HCT116 (cell line): ENCODE results near the gene RRP12. TPM values are rescaled to one million over a fixed set of nuclear protein-coding genes. Genes with fewer than 3 reads are reported as not detected.

Experiments
- ATAC-seq: fragments of 200-7000 bp; cut with Tn5 transposase; 2 replicates; pipeline ENCODE4 v1.9.1; 2020; ENCODE audit warnings: mild to moderate bottlenecking, moderate library complexity
- BruUV-seq: library from RNA; stranded (reverse); fragments of 400-500 nt; replicated peaks from 2 replicates; lab custom pipeline; 2021; lab: Mats Ljungman, UMichigan
- CTCF ChIA-PET: fragments of 300-600 bp; sonication (Branson Sonifier 250); formaldehyde crosslinking; loops from one replicate; lab custom pipeline; 2021; ENCODE audit warnings: antibody characterized with exemption; lab: Charles Lee
- POLR2A ChIA-PET: fragments of 300-600, 350-600 bp; sonication (Branson Sonifier 250); formaldehyde crosslinking; loops from one replicate; lab custom pipeline; 2021; ENCODE audit warnings: antibody characterized with exemption; lab: Charles Lee
- RAD21 ChIA-PET, 2 experiments: fragments of 300-600 bp; sonication (Branson Sonifier 250); formaldehyde crosslinking; loops; one replicate each; lab custom pipeline; 2023; ENCODE audit warnings: low total read pairs in 2 of 2; ENCODE audit not compliant: uncharacterized antibody in 2 of 2, unreplicated experiment in 2 of 2, low non-redundant PET in 1 of 2; lab: Charles Lee
- DNase-seq: peaks from one replicate; pipeline ENCODE4 v3.0.0-alpha.2; 2010; ENCODE audit warnings: low read depth, low spot score
- H2AFZ ChIP-seq: fragments of 200-600 bp; shearing (Covaris generic), sonication (generic); 2 replicates; pipeline ENCODE4 v1.6.1; 2017; ENCODE audit warnings: low read depth, mixed run types, mixed read lengths, antibody characterized with exemption, low read length; ENCODE audit not compliant: poor library complexity, severe bottlenecking
- H3K27ac ChIP-seq: 2 replicates; pipeline ENCODE4 v1.5.1; 2012; ENCODE audit warnings: low read depth, low read length
- H3K27me3 ChIP-seq: fragments of 200-600 bp; sonication (generic); 2 replicates; pipeline ENCODE4 v1.6.1; 2016; ENCODE audit warnings: mixed run types, low read length, mixed read lengths; ENCODE audit not compliant: insufficient read depth
- H3K36me3 ChIP-seq, 2 experiments: fragments of 200-500 bp in 1 of 2; fragments of 200-600 bp in 1 of 2; sonication (Bioruptor generic) in 1 of 2; sonication (generic) in 1 of 2; 2 replicates each; pipeline versions ENCODE4 v1.5.1 to v1.6.1; 2014 to 2016; ENCODE audit warnings: low read length in 2 of 2, inconsistent platforms in 1 of 2, mixed read lengths in 1 of 2, mixed run types in 1 of 2; ENCODE audit not compliant: insufficient read depth in 2 of 2, control insufficient read depth in 1 of 2
- H3K4me1 ChIP-seq, 2 experiments: fragments of 200-600 bp in 1 of 2; sonication (generic) in 1 of 2; 2 replicates each; pipeline versions ENCODE4 v1.5.1 to v1.6.1; 2012 to 2017; ENCODE audit warnings: low read length in 2 of 2, inconsistent platforms in 1 of 2, mild to moderate bottlenecking in 1 of 2, mixed read lengths in 1 of 2, mixed run types in 1 of 2, moderate library complexity in 1 of 2; ENCODE audit not compliant: insufficient read depth in 2 of 2, control insufficient read depth in 1 of 2
- H3K4me2 ChIP-seq: fragments of 200-600 bp; sonication (generic); 2 replicates; pipeline ENCODE4 v1.6.1; 2017; ENCODE audit warnings: mixed run types, low read length, mixed read lengths
- H3K4me3 ChIP-seq, 2 experiments: fragments of 200-600 bp in 1 of 2; sonication (generic) in 1 of 2; replicated peaks in 1 of 2; 2 replicates each; pipeline ENCODE4 v1.5.1; 2011 to 2016; ENCODE audit warnings: low read length in 2 of 2, control low read depth in 1 of 2, low read depth in 1 of 2, mild to moderate bottlenecking in 1 of 2, mixed read lengths in 1 of 2, mixed run types in 1 of 2
- H3K79me2 ChIP-seq: fragments of 200-600 bp; sonication (generic); 2 replicates; pipeline ENCODE4 v1.6.1; 2017; ENCODE audit warnings: mild to moderate bottlenecking, mixed run types, low read length, moderate library complexity, mixed read lengths; ENCODE audit not compliant: insufficient read depth
- H3K9ac ChIP-seq: fragments of 200-600 bp; sonication (generic); 2 replicates; pipeline ENCODE4 v1.6.1; 2016; ENCODE audit warnings: low read length, mixed read lengths
- H3K9me2 ChIP-seq: fragments of 200-600 bp; sonication (generic), shearing (Covaris generic); 2 replicates; pipeline ENCODE4 v1.6.1; 2017; ENCODE audit warnings: mixed run types, mild to moderate bottlenecking, moderate library complexity; ENCODE audit not compliant: insufficient read depth
- H3K9me3 ChIP-seq, 2 experiments: fragments of 200-500 bp in 1 of 2; fragments of 200-600 bp in 1 of 2; sonication (Bioruptor generic) in 1 of 2; sonication (generic) in 1 of 2; 2 replicates each; pipeline ENCODE4 v1.6.1; 2014 to 2017; ENCODE audit warnings: low read length in 2 of 2, mixed read lengths in 2 of 2, inconsistent platforms in 1 of 2, low read depth in 1 of 2, mild to moderate bottlenecking in 1 of 2, mixed run types in 1 of 2, moderate library complexity in 1 of 2; ENCODE audit not compliant: control insufficient read depth in 1 of 2, insufficient read depth in 1 of 2
- H4K20me1 ChIP-seq: fragments of 200-600 bp; sonication (generic), shearing (Covaris generic); 2 replicates; pipeline ENCODE4 v1.6.1; 2017; ENCODE audit warnings: mixed run types, mild to moderate bottlenecking, moderate library complexity; ENCODE audit not compliant: insufficient read depth
- ATF3 ChIP-seq: IDR thresholded peaks from 2 replicates; pipeline ENCODE4 v1.6.1; 2012
- CTCF ChIP-seq, 3 experiments: fragments of 200-600 bp in 1 of 3; sonication (generic) in 1 of 3; IDR thresholded peaks in 2 of 3; conservative IDR thresholded peaks in 1 of 3; 2 replicates each; pipeline ENCODE4 v1.5.1; 2012 to 2017; ENCODE audit warnings: low read depth in 2 of 3, low read length in 2 of 3, antibody characterized with exemption in 1 of 3, borderline replicate concordance in 1 of 3, control low read depth in 1 of 3, mild to moderate bottlenecking in 1 of 3, mixed read lengths in 1 of 3, mixed run types in 1 of 3, moderate library complexity in 1 of 3; ENCODE audit not compliant: insufficient read depth in 1 of 3
- EGR1 ChIP-seq: IDR thresholded peaks from 2 replicates; pipeline ENCODE4 v1.6.1; 2012; ENCODE audit warnings: low read depth
- ELF1 ChIP-seq: IDR thresholded peaks from 2 replicates; pipeline ENCODE4 v1.6.1; 2012; ENCODE audit warnings: low read depth, borderline replicate concordance
- EZH2phosphoT487 ChIP-seq: fragments of 200-600 bp; IDR thresholded peaks from 2 replicates; pipeline ENCODE4 v1.6.1; 2018; ENCODE audit warnings: antibody characterized with exemption, borderline replicate concordance
- JUND ChIP-seq: IDR thresholded peaks from 2 replicates; pipeline ENCODE4 v1.6.1; 2012
- POLR2A ChIP-seq: IDR thresholded peaks from 2 replicates; pipeline ENCODE4 v1.7.0; 2011; ENCODE audit warnings: borderline replicate concordance; ENCODE audit not compliant: insufficient read depth, insufficient read length; ENCODE audit errors: extremely low read depth
- POLR2AphosphoS5 ChIP-seq: IDR thresholded peaks from 2 replicates; pipeline ENCODE4 v1.6.1; 2011; ENCODE audit warnings: mild to moderate bottlenecking, low read depth, low read length, moderate library complexity
- RAD21 ChIP-seq: IDR thresholded peaks from 2 replicates; pipeline ENCODE4 v1.6.1; 2012; ENCODE audit warnings: low read depth, mild to moderate bottlenecking
- SIN3A ChIP-seq: IDR thresholded peaks from 2 replicates; pipeline ENCODE4 v1.6.1; 2012; ENCODE audit warnings: low read depth
- SP1 ChIP-seq: IDR thresholded peaks from 2 replicates; pipeline ENCODE4 v1.6.1; 2012; ENCODE audit warnings: low read depth
- TCF7L2 ChIP-seq: IDR thresholded peaks from 2 replicates; pipeline ENCODE4 v1.7.0; 2011; ENCODE audit warnings: borderline replicate concordance, inconsistent platforms; ENCODE audit not compliant: insufficient read depth, insufficient read length; ENCODE audit errors: extremely low read depth
- YY1 ChIP-seq: IDR thresholded peaks from 2 replicates; pipeline ENCODE4 v1.6.1; 2011; ENCODE audit warnings: low read length, low read depth, moderate library complexity, mild to moderate bottlenecking; ENCODE audit not compliant: insufficient replicate concordance; ENCODE audit errors: extremely low read depth
- ZBTB33 ChIP-seq: IDR thresholded peaks from 2 replicates; pipeline ENCODE4 v1.6.1; 2011; ENCODE audit warnings: mild to moderate bottlenecking, low read length, moderate library complexity; ENCODE audit not compliant: insufficient replicate concordance; ENCODE audit errors: extremely low read depth
- ZFX ChIP-seq: fragments of 450-650 bp; IDR thresholded peaks from 2 replicates; pipeline ENCODE4 v1.6.1; 2017
- intact Hi-C: fragments of 100-400 bp; cut with micrococcal nuclease; formaldehyde crosslinking; loops from 2 replicates; pipeline ENCODE4 v1.10.0; 2022
- total RNA-seq: library from RNA; stranded (reverse); gene quantifications from one replicate; pipeline ENCODE4 v1.2.1, GENCODE V29; 2021; ENCODE audit not compliant: unreplicated experiment
- TF ChIP-seq, protein P1 (sequence below): IDR thresholded peaks from 2 replicates; pipeline ENCODE4 v1.6.1; 2012
- TF ChIP-seq, protein P2 (sequence below): IDR thresholded peaks from 2 replicates; pipeline ENCODE4 v1.6.1; 2012; ENCODE audit warnings: low read depth

The RRP12 gene
- total RNA-seq, 1 experiment from 2014 or later: 67.0 TPM

- Histone ChIP-seq H3K9ac (peak within 1 kb of the TSS; percentile 100), H3K4me2 (peak within 1 kb of the TSS; percentile 85), H3K79me2 (peaks cover 56% of the 10 kb centered on the region), H3K9me3 (no peaks in the 10 kb centered on the region), H3K9me2 (no peaks in the 10 kb centered on the region), H2AFZ (peak within 1 kb of the TSS; percentile 77), H3K27ac (peak within 1 kb of the TSS; percentile 96), H3K4me1 (peaks cover 8 to 32% of the 10 kb centered on the region in 2 experiments), H3K27me3 (no peaks in the 10 kb centered on the region), H3K4me3 (peak within 1 kb of the TSS; percentile 87 to 98), H3K36me3 (peaks cover 20 to 33% of the 10 kb centered on the region in 2 experiments), H4K20me1 (peaks cover 14% of the 10 kb centered on the region; the same call in 1 of the 2 replicates)
- CTCF ChIA-PET: no interaction called here
- intact Hi-C loops: loop anchor here (1.0 kb wide), 1 partner anchor 25 kb away; the partner anchor contains the start of gene RRP12
- DNase-seq (peak; percentile 92), ATAC-seq (peak; percentile 89)
- POLR2A ChIA-PET: no interaction called here
- TF ChIP-seq, protein P1, sequence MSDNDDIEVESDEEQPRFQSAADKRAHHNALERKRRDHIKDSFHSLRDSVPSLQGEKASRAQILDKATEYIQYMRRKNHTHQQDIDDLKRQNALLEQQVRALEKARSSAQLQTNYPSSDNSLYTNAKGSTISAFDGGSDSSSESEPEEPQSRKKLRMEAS: peak; percentile 52; the same call in 1 of the 2 replicates
- TF ChIP-seq CTCF (IDR thresholded peaks at IDR 0.05 in 2 of 3, conservative IDR thresholded peaks at IDR 0.05 in 1 of 3; ENCODE audit: borderline replicate concordance in 1 of 3, insufficient read depth in 1 of 3, low read depth in 2 of 3, low read length in 2 of 3) (peak in 2 of 3 experiments; percentile 45 to 69; a peak in 4 of 6 replicates), TCF7L2 (no peak), ELF1 (no peak), ZFX (peak; percentile 79), ATF3 (no peak), POLR2A (peak; percentile 47), SIN3A (peak; percentile 70), SP1 (0 out of 2 replicates have a peak, but pooled peaks have one; percentile 35), POLR2AphosphoS5 (peak; percentile 70), EZH2phosphoT487 (no peak), EGR1 (no peak), JUND (no peak), RAD21 (no peak), YY1 (peak; percentile 43), ZBTB33 (no peak)
- TF ChIP-seq, protein P2, sequence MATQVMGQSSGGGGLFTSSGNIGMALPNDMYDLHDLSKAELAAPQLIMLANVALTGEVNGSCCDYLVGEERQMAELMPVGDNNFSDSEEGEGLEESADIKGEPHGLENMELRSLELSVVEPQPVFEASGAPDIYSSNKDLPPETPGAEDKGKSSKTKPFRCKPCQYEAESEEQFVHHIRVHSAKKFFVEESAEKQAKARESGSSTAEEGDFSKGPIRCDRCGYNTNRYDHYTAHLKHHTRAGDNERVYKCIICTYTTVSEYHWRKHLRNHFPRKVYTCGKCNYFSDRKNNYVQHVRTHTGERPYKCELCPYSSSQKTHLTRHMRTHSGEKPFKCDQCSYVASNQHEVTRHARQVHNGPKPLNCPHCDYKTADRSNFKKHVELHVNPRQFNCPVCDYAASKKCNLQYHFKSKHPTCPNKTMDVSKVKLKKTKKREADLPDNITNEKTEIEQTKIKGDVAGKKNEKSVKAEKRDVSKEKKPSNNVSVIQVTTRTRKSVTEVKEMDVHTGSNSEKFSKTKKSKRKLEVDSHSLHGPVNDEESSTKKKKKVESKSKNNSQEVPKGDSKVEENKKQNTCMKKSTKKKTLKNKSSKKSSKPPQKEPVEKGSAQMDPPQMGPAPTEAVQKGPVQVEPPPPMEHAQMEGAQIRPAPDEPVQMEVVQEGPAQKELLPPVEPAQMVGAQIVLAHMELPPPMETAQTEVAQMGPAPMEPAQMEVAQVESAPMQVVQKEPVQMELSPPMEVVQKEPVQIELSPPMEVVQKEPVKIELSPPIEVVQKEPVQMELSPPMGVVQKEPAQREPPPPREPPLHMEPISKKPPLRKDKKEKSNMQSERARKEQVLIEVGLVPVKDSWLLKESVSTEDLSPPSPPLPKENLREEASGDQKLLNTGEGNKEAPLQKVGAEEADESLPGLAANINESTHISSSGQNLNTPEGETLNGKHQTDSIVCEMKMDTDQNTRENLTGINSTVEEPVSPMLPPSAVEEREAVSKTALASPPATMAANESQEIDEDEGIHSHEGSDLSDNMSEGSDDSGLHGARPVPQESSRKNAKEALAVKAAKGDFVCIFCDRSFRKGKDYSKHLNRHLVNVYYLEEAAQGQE: no peak
- RAD21 ChIA-PET: no interaction called here
- no TSS peak for BruUV-seq
These were observed 25.0 kb upstream of the RRP12 start, which contains the start of gene PGAM1 for GRCh38 chr10:97425964-97426775. PGAM1 (plus strand) TSS chr10:97426191; CDS start chr10:97426308, 117 bp downstream.
